Adrenal gland (tissue), 5 donors: Measurements from ENCODE around the gene SMARCAD1.

Source experiments
- POLR2A ChIP-seq, 2 donors: fragments of 450-650 bp; IDR thresholded peaks; one replicate each; pipeline ENCODE4 v1.6.1; 2017; ENCODE audit warnings: antibody characterized with exemption in 2 of 2, mild to moderate bottlenecking in 2 of 2, moderate library complexity in 1 of 2
- TF ChIP-seq, protein P1 (sequence below), 6 experiments: fragments of 450-650 bp in 4 of 6; fragments of 200-600 bp in 2 of 6; sonication (generic) in 1 of 6; IDR thresholded peaks; 1 replicate in 5 of 6; 2 replicates in 1 of 6; pipeline versions ENCODE4 v1.5.1 to v1.8.0; 2016 to 2021; ENCODE audit warnings: antibody characterized with exemption in 6 of 6, mild to moderate bottlenecking in 2 of 6, moderate library complexity in 1 of 6
- donor health status: DM: no; HTN: no; CAD: no.

DNA sequence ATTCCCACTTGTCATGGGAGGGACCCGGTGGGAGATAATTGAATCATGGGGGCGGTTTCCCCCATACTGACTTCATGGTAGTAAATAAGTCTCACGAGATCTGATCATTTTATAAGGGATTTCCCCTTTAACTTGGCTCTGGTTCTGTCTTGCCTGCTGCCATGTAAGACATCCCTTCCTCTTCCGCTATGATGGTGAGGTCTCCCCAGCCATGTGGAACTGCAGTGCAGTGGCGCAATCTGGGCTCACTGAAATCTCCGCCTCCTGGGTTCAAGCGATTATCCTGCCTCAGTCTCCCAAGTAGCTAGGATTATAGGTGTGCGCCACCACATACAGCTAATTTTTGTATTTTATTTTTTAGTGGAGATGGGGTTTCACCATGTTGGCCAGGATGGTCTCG, 132.1 kb downstream of the SMARCAD1 start:
- TF ChIP-seq, protein P1, sequence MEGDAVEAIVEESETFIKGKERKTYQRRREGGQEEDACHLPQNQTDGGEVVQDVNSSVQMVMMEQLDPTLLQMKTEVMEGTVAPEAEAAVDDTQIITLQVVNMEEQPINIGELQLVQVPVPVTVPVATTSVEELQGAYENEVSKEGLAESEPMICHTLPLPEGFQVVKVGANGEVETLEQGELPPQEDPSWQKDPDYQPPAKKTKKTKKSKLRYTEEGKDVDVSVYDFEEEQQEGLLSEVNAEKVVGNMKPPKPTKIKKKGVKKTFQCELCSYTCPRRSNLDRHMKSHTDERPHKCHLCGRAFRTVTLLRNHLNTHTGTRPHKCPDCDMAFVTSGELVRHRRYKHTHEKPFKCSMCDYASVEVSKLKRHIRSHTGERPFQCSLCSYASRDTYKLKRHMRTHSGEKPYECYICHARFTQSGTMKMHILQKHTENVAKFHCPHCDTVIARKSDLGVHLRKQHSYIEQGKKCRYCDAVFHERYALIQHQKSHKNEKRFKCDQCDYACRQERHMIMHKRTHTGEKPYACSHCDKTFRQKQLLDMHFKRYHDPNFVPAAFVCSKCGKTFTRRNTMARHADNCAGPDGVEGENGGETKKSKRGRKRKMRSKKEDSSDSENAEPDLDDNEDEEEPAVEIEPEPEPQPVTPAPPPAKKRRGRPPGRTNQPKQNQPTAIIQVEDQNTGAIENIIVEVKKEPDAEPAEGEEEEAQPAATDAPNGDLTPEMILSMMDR (IDR thresholded peaks at IDR 0.05): no peak
- TF ChIP-seq POLR2A (IDR thresholded peaks at IDR 0.05): no peak
